ENCODE results near the gene MIS18A.

DNA sequence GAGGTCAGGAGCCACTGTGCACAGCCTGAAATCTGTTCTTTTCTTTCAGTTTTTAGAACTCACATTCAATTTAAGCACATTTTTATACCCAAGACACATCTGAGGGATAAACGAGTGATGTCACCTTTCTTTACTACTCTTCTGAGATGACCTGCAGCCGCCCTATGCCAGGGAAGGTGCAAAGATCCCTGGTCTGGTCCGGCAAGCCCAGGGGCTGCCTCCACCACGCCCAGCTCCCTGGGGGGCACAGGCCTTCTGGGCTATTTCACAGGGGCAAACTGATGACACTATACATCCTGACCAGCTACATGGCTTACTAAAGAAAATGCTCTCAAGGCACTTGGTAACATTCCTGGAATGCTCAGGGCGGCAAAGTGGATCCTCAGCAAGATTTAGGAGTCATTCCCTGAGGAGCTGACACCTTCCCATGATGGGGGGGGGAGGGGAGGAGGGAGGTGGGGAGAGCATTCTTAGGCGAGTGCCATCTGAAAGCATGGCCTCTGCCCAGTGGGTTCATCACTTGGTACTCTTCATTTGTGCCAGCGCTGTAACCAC is 31.1 kb upstream of the MIS18A start:
- TF ChIP-seq, protein P1, sequence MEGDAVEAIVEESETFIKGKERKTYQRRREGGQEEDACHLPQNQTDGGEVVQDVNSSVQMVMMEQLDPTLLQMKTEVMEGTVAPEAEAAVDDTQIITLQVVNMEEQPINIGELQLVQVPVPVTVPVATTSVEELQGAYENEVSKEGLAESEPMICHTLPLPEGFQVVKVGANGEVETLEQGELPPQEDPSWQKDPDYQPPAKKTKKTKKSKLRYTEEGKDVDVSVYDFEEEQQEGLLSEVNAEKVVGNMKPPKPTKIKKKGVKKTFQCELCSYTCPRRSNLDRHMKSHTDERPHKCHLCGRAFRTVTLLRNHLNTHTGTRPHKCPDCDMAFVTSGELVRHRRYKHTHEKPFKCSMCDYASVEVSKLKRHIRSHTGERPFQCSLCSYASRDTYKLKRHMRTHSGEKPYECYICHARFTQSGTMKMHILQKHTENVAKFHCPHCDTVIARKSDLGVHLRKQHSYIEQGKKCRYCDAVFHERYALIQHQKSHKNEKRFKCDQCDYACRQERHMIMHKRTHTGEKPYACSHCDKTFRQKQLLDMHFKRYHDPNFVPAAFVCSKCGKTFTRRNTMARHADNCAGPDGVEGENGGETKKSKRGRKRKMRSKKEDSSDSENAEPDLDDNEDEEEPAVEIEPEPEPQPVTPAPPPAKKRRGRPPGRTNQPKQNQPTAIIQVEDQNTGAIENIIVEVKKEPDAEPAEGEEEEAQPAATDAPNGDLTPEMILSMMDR (IDR thresholded peaks at IDR 0.05 in 8 of 11, conservative IDR thresholded peaks at IDR 0.05 in 3 of 11): no peak
- no peak for TF ChIP-seq POLR2AphosphoS5 (IDR thresholded peaks at IDR 0.05)
- TF ChIP-seq POLR2A (IDR thresholded peaks at IDR 0.05): no peak

Measured in spleen (tissue), 7 donors.